ENCODE data around the gene ATIC.
"Not testable (repeated sequence)": the region's sequence is repeated elsewhere in the genome, so short reads cannot be mapped to it uniquely, and the experiment has no call there.

The ATIC gene

DNA sequence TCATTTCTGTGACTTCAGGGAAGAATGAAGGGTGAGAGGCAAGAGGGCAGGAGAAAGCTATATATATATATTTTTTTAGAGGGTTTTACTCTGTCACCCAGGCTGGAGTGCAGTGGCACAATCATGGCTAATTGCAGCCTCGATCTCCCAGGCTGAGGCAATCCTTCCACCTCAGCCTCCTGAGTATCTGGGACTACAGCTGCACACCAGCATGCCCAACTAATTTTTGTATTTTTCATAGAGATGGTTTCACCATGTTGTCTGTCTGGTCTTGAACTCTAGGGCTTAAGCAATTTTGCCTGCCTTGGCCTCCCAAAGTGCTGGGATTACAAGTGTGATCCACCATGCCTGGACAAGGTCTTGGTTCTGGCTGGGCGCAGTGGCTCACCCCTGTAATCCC is 3.4 kb downstream of the ATIC start:
- DNase-seq (ENCODE audit: low read depth, low spot score) = no peak

DNA sequence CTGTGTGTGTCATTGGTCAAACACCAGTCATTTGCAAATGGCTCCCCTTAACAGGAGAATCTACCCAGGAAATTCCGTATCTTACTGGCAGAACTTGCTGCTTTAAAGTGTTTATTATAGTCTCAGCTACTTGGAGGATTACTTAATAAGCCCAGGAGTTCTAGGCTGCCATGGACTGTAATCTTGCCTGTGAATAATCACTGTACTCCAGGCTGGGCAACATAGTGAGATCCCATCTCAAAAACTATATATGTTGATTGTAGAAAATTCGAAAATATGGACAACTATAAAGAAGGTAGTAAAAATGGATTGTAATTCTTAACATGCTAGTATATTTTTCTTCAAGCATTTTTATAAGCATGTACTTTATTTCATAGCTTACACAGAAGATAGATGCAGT is 4.5 kb downstream of the ATIC start:
- no peak for DNase-seq (ENCODE audit: low read depth, low spot score)

- no peak for DNase-seq (ENCODE audit: low read depth, low spot score)
Observed at GRCh38 chr2:215319500-215319899, 7.6 kb downstream of the ATIC start.

GRCh38 chr2:215320102-215320501 is 8.2 kb downstream of the ATIC start:
- DNase-seq (ENCODE audit: low read depth, low spot score) = no peak

- DNase-seq (ENCODE audit: low read depth, low spot score) = no peak
Observed at GRCh38 chr2:215320679-215321078, 8.8 kb downstream of the ATIC start.

- no peak for DNase-seq (ENCODE audit: low read depth, low spot score)
Observed at GRCh38 chr2:215324811-215325210, 13.0 kb downstream of the ATIC start.

DNA sequence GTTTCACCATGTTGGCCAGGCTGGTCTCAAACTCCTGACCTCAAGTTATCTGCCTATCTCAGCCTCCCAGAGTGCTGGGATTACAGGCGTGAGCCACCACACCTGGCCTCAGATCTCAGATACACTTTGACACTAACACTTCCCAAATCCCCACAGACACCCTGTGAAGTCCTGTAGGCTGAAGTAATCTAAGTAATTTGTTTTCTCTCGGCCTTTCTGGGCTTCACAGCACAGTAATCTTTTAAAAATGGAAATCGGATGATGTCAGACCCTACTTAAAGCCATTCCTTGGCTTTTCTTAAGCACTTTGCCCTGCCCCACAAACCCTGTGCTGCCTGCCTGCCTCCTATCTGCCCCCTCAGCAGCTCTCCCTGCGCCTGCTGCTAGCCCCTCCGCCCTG is 16.2 kb downstream of the ATIC start:
- DNase-seq (ENCODE audit: low read depth, low spot score) = peak; percentile 18

DNA sequence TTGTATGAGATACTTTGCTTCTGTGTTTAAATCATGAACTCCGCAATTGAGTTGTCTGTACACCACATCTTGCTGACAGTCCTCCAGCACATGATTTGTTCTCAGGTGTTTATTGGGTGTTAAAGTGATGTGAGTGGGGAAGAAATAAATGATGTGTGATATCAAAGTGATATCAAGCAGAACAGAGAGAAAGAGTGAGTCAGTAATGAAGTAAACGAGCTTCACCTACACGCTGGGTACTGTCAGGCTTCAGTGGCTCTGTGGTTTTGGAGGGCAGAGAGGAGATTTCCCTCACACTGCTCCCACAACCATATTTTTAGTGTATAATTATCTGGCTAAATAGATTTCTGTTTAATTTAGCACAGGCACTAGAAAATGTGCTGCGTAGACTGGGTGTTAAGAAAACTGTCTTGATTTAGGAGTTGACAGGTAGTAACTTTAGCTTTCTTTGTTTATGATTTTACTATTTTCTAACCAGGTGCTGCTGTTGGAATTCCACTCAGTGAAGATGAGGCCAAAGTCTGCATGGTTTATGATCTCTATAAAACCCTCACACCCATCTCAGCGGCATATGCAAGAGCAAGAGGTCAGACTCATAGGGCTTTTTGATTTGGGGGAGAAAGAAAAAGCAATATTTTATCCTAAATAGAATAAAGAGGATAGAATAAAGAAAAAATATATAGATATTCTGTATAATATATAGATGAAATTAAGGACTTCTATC is 21.2 kb downstream of the ATIC start:
- DNase-seq (ENCODE audit: low read depth, low spot score) = no peak

GRCh38 chr2:215338883-215339679 is 27.2 kb downstream of the ATIC start:
- no peak for DNase-seq (ENCODE audit: low read depth, low spot score)

- no peak for DNase-seq (ENCODE audit: low read depth, low spot score)
Observed at GRCh38 chr2:215347878-215348277, 36.0 kb downstream of the ATIC start.

DNA sequence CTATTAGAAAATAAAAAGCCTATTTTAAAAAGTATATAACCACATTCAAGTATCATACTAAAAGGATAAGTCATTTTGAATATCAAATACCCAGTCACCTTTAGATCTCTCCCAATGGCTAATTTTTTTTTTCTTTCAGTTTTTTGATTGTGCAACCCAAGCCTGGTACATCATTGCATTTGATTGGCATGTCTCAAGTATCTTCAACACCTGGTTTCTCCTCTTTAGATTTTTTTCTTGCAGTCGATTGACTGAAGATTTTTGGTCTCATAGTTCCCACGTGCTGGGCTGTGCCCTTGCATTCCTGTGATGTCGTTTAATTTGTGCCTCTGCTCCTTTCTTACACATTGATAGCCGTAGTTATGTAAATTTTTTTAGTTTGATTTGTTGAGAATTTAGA is 40.7 kb downstream of the ATIC start:
- no peak for DNase-seq (ENCODE audit: low read depth, low spot score)

DNA sequence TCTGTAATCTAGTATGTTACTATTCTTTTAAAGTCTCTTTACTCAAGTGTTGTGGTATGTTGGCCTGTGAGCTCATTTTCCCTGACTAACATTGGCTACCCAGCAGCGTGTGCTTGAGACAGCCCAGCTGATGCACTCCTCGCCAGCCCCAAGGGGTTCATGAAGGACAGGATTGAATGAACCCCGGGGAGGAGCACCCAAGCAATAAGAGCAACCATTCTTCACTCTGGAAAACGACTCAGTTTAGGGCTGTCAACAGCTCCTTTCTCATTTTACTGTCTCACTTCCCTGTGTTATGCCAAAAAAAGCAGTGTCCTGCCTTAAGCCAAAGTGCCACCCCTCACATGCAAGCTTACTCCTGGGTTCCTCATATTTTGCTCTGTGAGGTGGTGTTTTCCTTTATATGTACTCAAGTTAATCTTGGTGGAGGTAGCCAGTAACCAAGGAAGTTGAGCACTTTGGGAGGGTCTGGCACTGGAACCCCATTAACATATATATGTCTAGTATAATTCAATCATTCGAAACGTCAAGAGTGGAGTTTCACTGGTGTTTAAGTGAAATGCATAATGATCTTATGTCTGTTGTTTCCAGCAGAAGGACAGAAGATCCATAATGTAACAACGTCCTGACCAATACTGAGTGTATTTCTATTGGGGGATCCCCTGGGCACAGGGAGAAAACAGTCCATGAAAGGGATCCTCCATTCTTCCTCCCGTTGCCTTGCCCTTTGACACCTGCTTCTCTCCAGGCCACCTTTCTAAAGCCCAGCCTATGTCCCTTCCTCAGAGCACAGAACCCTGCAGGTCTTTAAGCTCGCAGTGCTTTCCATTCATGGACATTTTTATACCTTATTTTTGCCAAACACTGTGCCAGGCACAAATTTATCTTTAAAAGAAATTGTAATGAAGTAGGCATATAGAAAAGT is 43.2 kb downstream of the ATIC start:
- no peak for DNase-seq (ENCODE audit: low read depth, low spot score)

DNA sequence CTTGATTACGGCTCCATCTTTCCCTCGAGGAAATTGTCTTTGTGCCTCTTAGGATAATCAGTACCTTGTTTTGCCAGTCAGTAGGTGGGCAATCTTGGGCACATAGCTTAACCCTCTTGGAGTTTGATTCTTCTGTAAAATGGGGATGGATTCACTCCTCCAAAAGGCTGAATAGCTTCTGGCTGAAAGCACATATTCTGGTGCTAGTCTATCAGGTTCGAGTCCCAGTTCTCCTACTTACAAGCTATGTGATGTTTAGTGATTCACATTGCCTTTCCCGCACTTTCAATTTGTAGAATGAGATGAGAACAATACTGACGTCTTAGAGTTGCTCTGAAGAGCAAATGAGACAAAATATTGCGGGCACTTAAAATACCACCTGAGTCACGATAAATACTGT is 43.9 kb downstream of the ATIC start:
- DNase-seq (ENCODE audit: low read depth, low spot score) = no peak

DNA sequence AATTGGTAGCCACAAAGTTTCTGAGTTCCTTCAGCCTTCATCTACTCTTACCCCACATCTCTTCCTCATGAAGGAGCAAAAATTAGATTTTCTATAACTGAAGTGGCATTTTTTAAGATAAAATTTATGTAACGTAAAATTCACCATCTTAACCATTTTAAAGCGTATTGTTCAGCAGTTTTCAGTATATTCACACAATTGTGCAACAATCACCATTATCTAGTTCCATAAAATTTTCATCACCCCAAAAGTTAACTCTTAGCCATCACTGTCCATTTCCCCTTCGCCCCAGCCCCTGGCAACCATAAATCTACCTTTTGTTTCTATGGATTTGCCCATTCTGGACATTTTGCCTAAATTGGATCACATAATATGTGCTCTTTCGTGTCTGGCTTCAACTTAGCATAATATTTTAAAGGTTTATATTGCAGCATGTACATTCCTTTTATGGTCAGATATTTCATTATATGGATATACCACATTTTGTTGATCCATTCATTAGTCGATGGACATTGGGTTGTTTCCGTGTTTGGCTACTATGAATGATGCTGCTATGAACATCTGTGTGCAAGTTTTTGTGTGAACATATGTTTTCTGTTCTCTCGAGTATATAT is 44.6 kb downstream of the ATIC start:
- DNase-seq (ENCODE audit: low read depth, low spot score) = no peak

DNA sequence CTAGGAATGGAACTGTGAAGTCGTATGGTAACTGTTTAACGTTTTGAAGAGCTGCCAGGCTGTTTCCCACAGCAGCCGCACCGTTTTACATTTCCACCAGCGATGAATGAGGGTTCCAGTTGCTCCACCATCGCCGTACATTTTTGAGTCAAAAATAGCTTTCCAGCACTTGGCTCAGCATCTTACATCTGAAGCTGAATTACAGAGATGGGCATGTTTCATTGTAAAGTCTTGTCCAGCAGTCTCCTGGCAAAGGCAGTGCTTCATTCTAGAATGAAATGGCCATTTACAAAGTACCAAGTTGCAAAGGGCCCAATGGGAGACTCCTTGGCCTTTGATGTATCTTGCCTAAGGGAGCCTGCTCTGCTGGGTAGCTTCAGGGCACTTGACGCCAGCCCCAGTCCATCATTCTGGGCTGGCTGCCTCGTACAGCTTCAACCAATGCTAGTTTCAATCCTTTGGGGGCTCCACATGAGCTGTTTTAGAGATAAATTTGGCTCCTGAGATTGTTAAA is 45.1 kb downstream of the ATIC start:
- peak; percentile 27 for DNase-seq (ENCODE audit: low read depth, low spot score)

- DNase-seq (ENCODE audit: low read depth, low spot score) = no peak
Observed at GRCh38 chr2:215357660-215358059, 45.8 kb downstream of the ATIC start.

GRCh38 chr2:215358312-215358845 is 46.5 kb downstream of the ATIC start:
- DNase-seq (ENCODE audit: low read depth, low spot score) = no peak

DNA sequence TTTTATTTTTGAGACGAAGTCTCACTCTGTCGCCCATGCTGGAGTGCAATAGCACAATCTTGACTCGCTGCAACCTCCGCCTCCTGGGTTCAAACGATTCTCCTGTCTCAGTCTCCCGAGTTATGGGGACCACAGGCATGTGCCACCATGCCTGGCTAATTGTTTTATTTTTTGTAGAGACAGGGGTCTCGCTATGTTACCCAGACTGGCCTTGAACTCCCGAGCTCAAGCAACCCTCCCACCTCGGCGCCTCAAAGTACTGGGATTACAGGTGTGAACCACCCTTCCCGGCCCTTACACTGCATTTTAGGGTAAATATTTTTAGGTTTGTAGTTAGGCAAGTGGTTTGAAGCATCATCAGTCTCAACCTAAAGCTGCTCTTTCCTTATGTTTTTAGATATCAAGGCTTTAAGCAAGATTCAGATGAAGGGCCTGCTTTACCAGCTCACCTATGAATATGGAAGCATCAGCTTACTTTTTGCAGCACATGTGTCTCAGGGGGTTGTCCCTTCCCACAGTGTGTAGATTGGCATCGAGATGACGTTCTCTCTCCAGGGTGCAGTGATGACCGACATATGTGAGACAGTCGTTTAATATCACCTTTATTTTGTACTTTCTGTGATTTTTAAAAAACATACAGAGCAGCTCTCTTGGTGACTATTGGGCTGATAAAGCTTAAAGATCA is 47.2 kb downstream of the ATIC start:
- DNase-seq (ENCODE audit: low read depth, low spot score) = no peak

- no peak for DNase-seq (ENCODE audit: low read depth, low spot score)
Observed at GRCh38 chr2:215359576-215359922, 47.7 kb downstream of the ATIC start.

DNA sequence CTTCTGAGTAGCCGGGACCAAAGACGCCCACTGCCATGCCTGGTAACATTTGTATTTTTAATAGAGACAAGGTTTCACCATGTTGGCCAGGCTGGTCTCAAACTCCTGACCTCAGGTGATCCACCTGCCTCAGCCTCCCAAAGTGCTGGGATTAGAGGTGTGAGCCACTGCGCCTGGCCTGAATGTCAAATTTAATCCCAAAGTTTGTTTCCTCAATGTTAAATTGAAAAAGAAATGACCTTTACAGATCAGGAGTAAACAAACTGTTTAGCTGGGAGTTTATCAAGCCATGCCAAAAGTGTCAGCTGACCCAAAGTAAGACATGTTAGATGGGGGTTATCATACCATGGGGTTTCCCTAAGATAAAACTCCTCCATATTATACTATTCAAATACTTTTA is 48.2 kb downstream of the ATIC start:
- DNase-seq (ENCODE audit: low read depth, low spot score) = not testable (repeated sequence)

GRCh38 chr2:215360596-215360995 is 48.7 kb downstream of the ATIC start:
- DNase-seq (ENCODE audit: low read depth, low spot score) = no peak

All from ELF-1 (cell line).